GM18519 (cell line): Measurements from ENCODE around the gene APBA1.
"Not testable (repeated sequence)": the region's sequence is repeated elsewhere in the genome, so short reads cannot be mapped to it uniquely, and the experiment has no call there.

Source experiments
- ATAC-seq: cut with Tn5 transposase; IDR thresholded peaks from one replicate; pipeline ENCODE4 v1.9.1; 2021; ENCODE audit warnings: mild to moderate bottlenecking, moderate library complexity; ENCODE audit not compliant: unreplicated experiment, low FRiP score

APBA1 gene

DNA sequence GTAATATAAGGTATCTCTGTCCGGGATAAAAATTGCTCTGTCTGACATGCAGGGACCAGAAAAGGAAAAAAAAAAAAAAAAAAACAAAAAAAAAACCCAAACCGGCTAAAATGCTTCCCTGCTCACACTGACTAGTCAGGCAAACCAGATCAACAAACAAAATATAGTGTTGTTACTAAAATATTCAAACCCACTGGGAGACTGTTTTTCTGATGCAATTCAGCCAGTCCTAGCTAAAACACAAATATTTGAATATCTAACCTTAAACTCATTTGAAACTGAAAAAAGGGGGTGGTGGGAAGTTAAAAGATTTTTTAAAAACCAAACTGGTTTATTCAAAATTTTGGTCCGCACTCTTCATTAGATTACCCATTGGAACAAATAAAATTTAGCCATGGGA is 61.0 kb downstream of the APBA1 start:
- ATAC-seq, result no peak

DNA sequence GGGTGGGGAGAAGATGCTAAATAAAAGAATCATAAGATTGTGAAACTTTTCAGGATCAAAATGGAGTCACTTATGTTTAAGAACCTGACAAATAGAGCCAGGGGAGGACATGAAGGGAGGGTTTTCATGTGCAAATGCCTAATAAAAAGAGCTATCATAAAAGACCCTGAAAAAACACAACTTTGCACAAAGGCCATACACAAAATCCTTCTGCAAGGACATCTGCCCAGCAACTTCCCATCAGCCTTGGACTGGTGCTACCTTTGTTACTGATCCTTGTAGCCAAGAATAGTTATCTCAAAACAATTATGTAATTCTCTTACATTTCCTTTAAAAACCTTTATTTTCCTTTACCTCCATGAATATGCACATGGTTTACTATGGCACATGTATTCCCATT is 63.0 kb downstream of the APBA1 start:
- ATAC-seq, result no peak

DNA sequence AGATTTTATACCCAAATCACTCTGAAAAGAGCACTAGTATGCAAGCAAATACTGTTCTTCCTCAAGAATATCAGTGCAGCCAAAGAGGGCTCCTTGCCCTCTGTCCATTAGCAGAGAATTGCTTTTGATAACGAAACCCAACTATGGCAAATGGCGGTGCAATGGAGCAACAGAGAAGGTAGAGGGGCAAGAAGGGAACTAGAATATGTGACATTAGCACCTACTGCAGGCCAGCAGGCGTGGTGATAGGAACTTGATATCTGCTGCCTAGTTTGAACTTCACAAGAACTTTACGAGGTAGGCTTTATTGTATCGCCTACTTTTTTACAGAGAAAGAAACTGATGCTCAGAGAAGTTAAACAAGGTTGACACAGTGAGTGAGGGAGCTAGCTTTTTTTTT is 66.1 kb downstream of the APBA1 start:
- no peak for ATAC-seq

DNA sequence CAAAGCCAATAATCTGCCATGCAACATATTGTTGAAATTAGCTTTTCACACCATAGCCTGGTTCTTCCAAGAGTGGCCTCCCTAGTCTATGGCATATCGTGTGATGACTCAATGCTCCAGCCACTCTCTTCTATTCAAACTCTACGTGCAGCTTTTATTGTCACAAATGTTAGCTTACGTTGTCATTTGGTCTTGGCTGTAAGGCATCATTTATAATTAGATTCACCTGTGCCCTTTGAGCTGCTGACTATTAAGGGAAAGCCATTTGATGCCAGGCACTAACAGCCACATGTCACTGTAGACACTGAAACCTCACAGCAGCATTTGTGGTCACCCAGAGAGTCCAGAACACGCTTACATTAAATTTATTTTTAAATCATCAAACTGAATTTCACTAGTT is 66.8 kb downstream of the APBA1 start:
- no peak for ATAC-seq

DNA sequence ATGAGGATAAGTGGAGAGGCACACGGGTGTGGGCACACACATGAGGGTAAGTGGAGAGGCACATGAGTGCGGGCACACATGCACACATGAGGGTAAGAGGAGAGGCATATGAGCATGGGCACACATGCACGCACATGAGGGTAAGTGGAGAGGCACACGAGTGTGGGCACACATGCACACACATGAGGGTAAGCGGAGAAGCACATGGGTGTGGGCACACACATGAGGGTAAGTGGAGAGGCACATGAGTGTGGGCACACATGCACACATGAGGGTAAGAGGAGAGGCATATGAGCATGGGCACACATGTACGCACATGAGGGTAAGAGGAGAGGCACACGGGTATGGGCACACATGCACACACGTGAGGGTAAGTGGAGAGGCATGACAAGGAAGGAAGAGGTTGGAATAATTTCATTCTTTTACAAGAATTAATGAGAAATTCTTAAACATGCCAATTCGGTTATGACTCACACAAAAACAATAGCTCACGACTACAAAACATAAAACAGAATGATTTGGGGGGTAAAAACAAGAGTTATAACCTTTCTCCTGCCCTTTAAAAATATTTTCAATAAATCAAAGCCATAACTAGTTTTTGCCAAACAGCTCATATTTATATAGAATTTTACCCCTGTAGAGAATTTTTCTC is 67.5 kb downstream of the APBA1 start:
- ATAC-seq, result no peak

DNA sequence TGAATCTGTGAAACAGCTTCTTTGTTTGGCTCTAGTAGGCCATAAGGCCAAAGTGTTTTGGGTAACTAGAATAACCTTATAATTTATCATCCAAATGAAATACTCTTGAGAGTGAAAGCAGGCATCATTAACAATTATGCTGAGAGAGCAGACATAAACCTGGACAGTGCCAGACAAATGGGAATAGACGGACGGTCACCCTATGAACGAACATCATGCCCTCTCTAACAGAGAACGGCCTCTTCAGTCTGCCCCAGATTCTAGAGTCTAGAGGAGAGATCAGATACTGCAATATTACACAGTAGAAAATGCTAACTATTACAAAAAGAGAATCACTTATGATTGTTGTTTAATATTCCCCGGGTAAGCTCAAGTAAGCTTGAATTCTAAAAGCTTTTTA is 68.5 kb downstream of the APBA1 start:
- no peak for ATAC-seq

DNA sequence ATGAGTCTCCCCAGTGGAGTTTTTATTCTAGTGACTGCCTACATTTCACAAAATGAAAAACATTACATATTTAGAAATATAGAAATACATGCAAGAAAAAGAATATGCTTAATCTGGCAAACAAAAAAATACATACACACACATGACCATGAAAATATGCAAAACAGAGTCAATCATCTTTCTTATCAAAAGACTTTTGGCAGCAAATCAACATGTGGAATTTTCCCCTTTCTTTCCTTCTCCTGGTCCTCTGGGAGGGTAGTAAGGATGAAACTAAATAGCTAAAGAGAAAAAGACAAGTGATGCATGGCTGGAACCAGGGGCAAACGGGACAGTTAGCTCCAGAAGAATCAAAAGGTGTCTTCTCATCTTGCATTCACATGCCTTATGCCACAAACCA is 69.4 kb downstream of the APBA1 start:
- no peak for ATAC-seq

DNA sequence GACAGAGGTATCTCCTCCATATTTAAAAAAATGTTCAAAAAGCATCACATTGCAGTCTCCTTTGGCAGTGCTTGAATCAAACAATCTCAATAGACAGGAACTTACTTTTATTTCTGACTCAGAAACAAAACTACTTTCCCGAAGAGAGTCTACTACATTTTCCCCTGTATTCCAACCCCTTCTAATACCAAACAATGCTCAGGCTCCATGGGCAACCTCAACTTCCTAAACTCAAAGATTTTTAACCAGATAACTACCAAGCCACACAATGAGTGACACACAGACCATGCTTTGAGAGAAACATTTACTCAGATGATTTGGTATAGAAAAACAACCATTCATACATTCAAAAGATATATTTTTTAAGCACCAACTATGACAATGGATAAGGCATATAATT is 70.5 kb downstream of the APBA1 start:
- ATAC-seq, result no peak

DNA sequence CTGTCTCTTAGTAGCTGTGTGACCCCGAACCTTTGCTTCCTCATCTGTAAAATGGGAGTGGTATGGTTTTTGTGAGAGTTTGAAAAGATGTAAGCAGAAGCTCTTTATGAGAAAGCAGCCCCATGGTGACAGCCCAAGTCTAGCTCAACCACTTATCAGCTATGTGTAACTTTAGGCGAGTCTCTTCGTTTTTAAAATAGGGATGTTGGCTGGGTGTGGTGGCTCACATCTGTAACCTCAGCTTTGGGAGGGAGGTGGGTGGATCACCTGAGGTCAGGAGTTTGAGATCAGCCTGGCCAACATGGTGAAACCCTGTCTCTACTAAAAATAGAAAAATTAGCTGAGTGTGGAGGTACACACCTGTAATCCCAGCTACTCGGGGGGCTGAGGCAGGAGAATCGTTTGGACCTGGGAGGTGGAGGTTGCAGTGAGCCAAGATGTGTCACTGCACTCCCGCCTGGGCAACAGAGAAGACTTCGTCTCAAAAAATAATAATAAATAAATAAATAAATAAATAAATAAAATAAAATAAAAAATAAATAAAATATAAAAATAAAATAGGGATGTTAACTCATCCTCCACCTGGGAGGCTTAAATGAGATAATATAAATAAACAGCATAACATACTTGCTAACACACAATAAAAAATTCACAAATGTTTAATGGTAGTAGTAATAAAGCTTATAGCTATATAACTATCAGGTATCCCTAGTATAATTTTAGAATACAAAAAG is 71.7 kb downstream of the APBA1 start:
- ATAC-seq, result no peak

DNA sequence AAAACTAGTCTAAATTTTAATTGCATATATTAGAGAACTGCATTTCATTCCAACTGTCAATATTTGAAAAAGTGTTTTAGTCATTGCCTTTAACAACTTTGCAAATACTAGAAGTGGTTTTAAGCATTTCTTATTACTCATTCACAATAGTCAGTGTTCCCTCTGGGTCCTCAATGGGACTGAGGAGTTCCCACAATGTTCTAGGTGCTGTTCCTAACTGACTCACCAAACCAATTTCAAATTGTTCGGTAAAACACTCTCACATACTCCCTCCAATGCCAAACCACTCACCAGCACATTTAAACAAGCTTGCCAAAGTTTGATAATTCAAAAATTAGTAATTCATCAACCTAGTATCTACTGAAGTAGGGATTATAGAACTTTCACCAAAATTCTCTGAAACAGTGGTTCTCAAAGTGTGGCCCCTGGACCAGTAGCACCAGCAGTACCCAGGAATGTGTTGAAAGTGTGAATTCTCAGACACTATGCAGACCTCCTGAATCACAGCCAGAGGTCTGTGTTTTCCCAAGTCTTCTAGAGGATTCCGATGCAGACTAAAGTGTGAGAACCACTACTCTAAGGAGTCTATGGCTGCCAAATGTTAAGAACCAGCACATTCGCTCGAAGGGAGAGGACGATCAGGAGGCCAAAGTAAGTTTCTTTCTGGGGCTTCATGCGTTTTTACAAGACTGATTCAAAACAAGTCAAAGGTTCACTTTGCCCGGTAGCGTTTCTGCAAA is 72.8 kb downstream of the APBA1 start:
- ATAC-seq, result no peak

DNA sequence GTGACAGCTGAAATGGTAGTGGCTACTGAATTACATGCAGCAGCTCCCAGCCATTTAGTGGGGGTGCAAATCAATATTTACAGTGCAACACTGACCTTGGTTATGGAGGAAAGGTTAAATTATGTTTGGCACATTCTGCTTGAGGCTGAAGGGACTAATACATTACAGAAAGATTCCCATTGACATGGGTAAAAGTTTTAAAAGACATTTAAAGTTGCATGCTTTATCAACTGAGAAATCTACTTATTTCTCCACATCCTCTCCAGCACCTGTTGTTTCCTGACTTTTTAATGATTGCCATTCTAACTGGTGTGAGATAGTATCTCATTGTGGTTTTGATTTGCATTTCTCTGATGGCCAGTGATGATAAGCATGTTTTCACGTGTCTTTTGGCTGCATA is 75.3 kb downstream of the APBA1 start:
- ATAC-seq, result not testable (repeated sequence)

DNA sequence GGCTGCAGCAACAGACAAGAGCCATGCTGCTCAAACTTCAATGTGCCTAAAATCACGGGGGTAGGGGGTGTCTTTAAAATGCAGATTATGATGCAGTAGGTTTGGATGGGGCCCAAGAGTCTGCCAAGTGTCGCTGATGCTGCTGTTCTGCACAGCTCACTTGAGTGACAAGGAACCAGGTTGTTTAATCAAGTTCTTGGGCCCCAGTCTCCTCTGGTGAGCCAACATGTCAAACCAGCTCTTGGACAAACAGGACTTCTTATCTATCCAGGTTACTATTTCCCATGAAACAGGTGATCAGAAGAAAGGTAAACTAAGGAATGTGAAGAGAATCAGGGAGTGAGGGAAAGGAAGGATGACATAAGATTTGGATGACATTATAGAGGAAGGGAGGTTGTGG is 78.0 kb downstream of the APBA1 start:
- ATAC-seq, result no peak

DNA sequence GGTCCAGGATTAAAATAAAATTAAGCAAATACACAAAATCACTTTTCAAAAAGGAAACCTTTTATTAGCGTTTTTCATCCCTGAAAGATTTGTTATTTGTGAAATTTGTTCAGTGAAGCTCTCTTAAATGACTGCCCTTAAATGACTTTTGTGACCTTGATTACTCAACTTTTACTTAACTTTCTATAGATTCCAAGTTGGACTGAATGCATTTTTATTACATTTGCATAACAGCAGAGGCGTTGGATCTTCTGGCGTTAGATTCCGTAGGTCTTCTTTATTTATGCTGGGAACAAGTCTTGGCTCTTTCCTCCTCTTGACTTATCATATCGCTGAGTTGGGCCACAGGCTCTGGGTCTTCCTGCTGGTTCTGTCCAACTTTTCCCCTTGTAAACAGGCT is 78.4 kb downstream of the APBA1 start:
- ATAC-seq, result no peak

DNA sequence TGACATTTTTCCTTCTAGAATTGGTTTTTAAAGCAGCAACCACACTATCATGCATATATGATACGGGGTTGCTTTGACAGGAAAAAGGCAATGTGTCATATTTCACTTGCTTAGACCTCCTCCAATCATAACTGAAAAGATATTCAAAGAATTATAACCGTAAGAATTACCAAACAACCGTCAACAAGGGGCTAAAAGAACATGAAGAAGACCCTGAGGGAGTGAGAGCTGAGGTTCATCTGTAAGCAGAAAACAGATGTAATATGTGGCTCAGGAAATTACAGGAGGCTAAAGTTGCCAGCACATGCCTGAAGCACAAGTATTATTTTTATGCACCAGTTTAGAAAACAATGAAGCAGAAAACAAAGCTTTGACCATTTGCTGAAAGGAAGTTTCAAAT is 78.9 kb downstream of the APBA1 start:
- no peak for ATAC-seq

DNA sequence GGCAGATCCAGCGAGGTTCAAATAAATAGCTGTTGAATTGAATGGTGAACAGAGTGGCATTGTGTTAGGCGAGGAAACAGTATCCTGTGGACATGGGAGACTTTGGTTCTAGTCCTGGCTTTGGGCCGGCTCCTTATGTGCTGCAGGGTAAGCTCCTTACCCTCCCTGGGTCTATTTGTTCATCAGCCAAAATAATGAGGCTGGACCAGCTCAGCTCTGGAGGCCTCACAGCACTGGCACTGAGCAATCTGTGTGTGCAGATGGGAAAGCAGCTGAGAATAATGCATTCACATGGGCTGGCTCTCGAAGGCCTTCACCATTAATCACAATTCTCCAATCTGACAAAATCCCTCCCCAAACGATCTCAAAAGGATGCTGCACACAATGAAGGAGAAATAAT is 81.9 kb downstream of the APBA1 start:
- ATAC-seq, result no peak

DNA sequence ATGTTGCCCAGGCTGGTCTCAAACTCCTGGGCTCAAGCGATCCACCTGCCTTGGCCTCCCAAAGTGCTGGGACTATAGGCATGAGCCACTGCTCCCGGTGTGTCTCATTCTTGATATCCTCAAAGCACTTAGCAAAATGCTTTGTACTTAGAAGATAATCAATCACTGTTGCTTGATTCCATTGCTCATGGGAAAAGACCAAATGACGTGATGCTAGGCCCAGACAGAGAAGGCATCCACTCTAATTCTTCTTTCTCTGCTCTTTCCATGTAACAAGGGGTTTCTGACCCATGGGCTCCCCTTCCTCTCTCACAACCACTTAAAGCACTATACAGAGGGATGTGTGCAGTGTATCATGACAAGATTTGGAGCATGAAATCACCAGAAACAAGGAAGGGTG is 83.0 kb downstream of the APBA1 start:
- no peak for ATAC-seq

DNA sequence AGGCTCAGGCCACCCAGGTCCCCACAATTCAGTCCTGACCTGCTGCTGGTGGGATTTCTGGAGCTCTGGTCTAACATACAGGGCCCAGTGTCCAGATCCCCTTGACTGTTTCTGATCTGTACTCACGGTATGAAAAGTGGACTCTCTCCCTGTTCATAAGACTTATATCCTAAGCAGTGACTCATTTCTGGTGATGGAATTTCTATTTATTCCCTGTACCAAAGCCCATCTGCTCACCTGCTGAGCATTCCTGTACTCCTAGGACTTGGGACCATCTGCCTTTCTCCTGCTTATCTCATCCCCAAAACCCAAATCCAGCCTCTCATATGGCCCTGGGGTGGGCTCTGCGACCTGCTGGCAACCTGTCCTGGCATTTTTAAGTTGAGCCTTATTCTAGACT is 86.6 kb downstream of the APBA1 start:
- ATAC-seq, result no peak

DNA sequence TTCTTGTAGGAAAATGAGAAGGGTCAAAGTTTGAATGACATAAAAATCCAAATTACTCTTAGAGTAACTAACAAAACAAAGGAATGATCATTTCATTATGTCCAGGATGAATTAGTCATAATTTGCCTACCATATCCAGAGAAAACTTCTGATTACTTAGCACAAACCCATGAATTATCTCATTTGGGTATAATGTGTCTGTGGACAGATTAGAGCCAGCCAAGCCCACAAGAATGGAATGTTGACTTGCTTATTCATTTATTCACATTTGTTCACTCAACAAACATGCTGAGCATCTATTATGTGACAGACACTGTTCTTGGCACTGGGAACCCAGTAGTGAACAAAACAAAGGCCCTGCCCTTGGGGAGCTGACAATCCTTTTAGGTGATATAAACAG is 87.4 kb downstream of the APBA1 start:
- no peak for ATAC-seq

DNA sequence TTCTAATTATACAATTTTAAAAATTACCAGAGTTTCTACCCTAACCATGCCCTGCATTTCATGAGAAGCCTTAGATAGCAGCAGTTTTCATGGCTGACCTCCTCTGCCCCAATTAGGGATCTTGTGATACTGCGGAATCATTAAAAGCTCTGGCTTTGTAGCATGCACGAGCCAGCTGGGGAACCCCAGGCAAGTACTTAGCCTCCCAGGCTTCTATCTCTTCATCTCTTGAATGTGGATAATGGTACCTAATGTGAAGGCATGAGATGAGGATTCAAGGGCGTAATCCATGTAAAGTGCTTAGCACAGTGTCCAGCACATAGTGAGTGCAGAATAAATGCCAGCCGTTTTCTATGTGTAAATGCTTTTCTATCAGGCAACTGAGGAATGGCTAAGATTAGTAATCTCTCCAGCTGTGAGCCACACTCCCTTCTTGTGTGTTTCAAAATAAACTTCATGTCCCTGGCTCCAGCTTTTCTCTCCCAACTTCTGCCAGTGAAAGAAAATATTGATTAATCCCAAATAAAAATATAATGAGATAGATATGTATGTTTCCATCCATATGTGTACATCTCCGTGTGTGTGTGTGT is 88.4 kb downstream of the APBA1 start:
- ATAC-seq, result no peak

DNA sequence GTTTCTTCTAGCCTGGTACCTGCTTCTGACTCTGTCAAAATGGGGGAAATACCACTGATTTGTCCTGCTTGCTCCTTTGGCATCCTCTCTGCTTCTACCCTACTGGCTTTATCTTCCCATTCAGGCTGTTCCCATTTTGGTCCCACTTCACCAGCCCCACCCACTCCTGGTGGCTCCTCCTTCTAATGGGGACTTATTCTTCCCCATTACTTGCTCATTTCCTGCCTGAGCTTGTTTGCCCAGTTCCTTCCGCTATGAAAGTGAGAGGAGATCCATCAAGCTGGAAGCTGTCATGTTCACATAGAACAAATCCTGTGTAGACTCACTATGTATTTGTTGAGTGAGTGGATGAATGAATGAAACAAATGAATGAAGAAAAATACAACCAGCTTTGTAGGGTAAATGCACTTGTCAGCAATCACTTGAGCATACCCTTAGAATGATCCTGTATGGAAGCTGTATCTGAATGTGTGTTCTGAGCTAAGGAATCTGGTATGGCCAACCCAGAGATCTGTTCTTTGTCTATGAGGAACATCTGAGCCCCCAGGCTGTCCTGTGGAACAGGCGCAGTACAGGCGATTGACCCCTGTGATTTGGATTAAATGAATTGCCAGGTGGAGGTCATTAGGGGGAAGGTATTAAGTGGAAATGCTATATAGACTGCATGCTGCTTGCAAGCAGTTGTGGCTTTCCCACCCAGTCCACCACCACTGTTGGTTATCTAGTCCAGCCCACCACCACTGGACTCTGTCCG is 89.5 kb downstream of the APBA1 start:
- ATAC-seq, result no peak

DNA sequence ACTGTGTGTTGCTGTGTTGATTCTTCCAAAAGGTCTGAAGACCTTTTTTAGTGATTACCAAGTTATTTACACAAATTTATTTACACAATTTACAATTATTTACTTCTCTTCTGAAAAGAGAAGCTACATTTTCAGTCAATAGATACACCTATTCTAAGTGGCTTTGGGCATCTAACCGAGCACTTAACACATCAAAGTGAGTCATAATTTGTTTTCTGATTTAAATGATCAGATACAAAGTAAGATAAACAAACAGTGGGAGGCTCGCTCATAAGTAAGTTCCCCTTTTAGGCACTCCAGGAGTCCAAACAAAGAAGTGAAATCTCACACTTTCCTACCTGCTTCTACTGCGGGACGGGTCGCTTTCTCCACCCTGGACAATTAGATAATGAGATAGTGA is 90.2 kb downstream of the APBA1 start:
- ATAC-seq, result no peak
